PC-3 (cell line): ENCODE results near the gene ERVK3-1. TPM values are rescaled to one million over a fixed set of nuclear protein-coding genes. Genes with fewer than 3 reads are reported as not detected.

Experiments used
- ATAC-seq: fragments of 200-7000 bp; cut with Tn5 transposase; 2 replicates; pipeline ENCODE4 v1.9.1; 2020; ENCODE audit warnings: mild to moderate bottlenecking, moderate library complexity
- BruUV-seq: library from RNA; stranded (reverse); fragments of 400-500 nt; replicated peaks from 2 replicates; lab custom pipeline; 2021; lab: Mats Ljungman, UMichigan
- CTCF ChIA-PET: fragments of 300-600 bp; sonication (Branson Sonifier 250); formaldehyde crosslinking; loops from one replicate; lab custom pipeline; 2022; ENCODE audit warnings: antibody characterized with exemption; lab: Charles Lee
- POLR2A ChIA-PET: fragments of 300-600 bp; sonication (Branson Sonifier 250); formaldehyde crosslinking; loops from one replicate; lab custom pipeline; 2022; ENCODE audit warnings: antibody characterized with exemption; ENCODE audit not compliant: unreplicated experiment; lab: Charles Lee
- DNase-seq: peaks from one replicate; pipeline ENCODE4 v3.0.0-alpha.2; 2015
- H2AFZ ChIP-seq: fragments of 300-600 bp; sonication (generic); 2 replicates; pipeline ENCODE4 v1.6.0; 2016; ENCODE audit warnings: antibody characterized with exemption, low read length
- H3F3A ChIP-seq: fragments of 300-600 bp; sonication (generic); one replicate; pipeline ENCODE4 v1.6.0; 2017; ENCODE audit warnings: antibody characterized with exemption, low read length, control low read depth, mild to moderate bottlenecking; ENCODE audit not compliant: unreplicated experiment
- H3K27ac ChIP-seq: fragments of 300-600 bp; sonication (generic); 2 replicates; pipeline ENCODE4 v1.5.1; 2016; ENCODE audit warnings: mild to moderate bottlenecking, low read length
- H3K27me3 ChIP-seq: fragments of 300-600 bp; sonication (generic); 2 replicates; pipeline ENCODE4 v1.6.1; 2016; ENCODE audit warnings: low read length, mixed read lengths
- H3K36me3 ChIP-seq: fragments of 300-600 bp; sonication (generic); 2 replicates; pipeline ENCODE4 v1.6.1; 2016; ENCODE audit warnings: low read depth, mixed run types, low read length, mixed read lengths
- H3K4me1 ChIP-seq: fragments of 300-600 bp; sonication (generic); 2 replicates; pipeline ENCODE4 v1.5.1; 2016; ENCODE audit warnings: low read length; ENCODE audit not compliant: insufficient read depth
- H3K4me2 ChIP-seq: fragments of 300-600 bp; sonication (generic); 2 replicates; pipeline ENCODE4 v1.6.0; 2016; ENCODE audit warnings: low read length
- H3K4me3 ChIP-seq: fragments of 300-600 bp; sonication (generic); 2 replicates; pipeline ENCODE4 v1.5.1; 2016; ENCODE audit warnings: mild to moderate bottlenecking, low read length, mixed read lengths
- H3K79me2 ChIP-seq: fragments of 300-600 bp; sonication (generic); 2 replicates; pipeline ENCODE4 v1.6.1; 2017; ENCODE audit warnings: low read length, mixed read lengths
- H3K9ac ChIP-seq: fragments of 300-600 bp; sonication (generic); 2 replicates; pipeline ENCODE4 v1.6.0; 2016; ENCODE audit warnings: mild to moderate bottlenecking, low read length
- H3K9me2 ChIP-seq: fragments of 300-600 bp; sonication (generic); replicated peaks from 2 replicates; pipeline ENCODE4 v1.6.1; 2016; ENCODE audit warnings: mixed run types, low read length, mixed read lengths
- H3K9me3 ChIP-seq: fragments of 300-600 bp; sonication (generic); 2 replicates; pipeline ENCODE4 v1.6.1; 2016; ENCODE audit warnings: low read length, mixed read lengths
- H4K20me1 ChIP-seq: fragments of 300-600 bp; sonication (generic); 2 replicates; pipeline ENCODE4 v1.6.1; 2016; ENCODE audit warnings: low read length, mixed read lengths
- CTCF ChIP-seq: fragments of 300-600 bp; sonication (generic); conservative IDR thresholded peaks from 2 replicates; pipeline ENCODE4 v1.5.1; 2017; ENCODE audit warnings: antibody characterized with exemption, low read depth, mild to moderate bottlenecking, low read length
- EZH2 ChIP-seq: fragments of 300-600 bp; sonication (generic); IDR thresholded peaks from one replicate; pipeline ENCODE4 v1.6.1; 2017; ENCODE audit warnings: antibody characterized with exemption, mild to moderate bottlenecking, low read length; ENCODE audit not compliant: unreplicated experiment
- EZH2phosphoT487 ChIP-seq: fragments of 300-600 bp; sonication (generic); IDR thresholded peaks from 2 replicates; pipeline ENCODE4 v1.6.1; 2018; ENCODE audit warnings: mild to moderate bottlenecking, antibody characterized with exemption, low read length, borderline replicate concordance
- intact Hi-C: fragments of 100-400 bp; cut with micrococcal nuclease; formaldehyde crosslinking; loops from 2 replicates; pipeline ENCODE4 v1.9.0; 2023
- total RNA-seq: library from RNA; depleted of rRNA; stranded (reverse); fragments of >200 nt; gene quantifications from 2 replicates; pipeline ENCODE4 v1.2.3, GENCODE V29; 2014

ERVK3-1 gene
- total RNA-seq, 1 experiment from 2014 or later: 104 TPM

DNA sequence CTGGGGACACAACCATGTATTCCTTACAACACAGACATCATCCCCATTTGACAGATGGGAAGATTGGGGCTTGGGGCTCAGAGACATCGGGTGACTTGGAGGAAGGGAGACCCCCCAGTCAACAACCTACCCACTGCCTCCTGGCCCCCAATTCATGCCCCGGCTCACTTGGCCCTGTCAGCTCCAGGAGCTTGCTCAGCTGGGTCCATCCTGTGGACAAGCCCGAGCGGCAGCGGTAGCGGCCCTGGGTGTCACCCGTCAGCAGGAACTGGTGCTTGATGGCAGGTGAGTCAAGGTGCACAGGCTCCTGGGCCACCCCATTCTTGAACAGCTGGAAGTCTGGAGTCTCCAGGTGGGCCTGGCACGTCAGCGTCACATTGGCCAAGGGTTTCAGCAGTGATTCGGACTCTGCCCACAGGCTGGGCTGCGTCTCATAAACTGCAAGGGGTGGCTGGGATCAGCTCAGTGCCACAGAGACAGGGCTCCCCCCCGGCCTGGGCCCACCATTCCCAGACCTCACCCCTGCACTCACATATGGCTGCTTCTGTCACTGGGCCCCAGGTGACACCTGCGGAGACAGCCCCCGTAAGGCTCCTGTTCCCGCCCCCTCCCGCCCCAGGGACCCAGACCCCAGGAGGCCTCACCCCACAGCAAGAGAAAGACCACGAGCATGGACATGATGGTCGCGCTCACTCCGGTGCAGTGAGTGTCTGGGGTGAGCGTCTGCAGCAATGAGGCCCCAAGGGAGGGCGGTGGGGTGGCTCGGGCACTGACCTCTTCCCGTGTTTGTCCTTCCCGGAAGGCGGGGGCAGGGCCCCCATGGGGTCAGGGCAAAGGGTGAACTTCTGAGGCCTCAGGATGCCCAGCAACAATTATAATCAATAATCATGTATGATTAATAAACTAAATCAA is 47.8 kb downstream of the ERVK3-1 start, which contains the start of gene A1BG:
Gene A1BG, minus strand, starts transcription at position 733 of the 912 bp plus-strand sequence. Its CDS starts 55 bp downstream, at position 678.
- no peak within 1 kb of the TSS for H3K27ac ChIP-seq
- ATAC-seq (no peak), DNase-seq (no peak)
- H3K9ac ChIP-seq: no peak within 1 kb of the TSS
- H3F3A ChIP-seq: no peaks in the 10 kb centered on the region
- CTCF ChIA-PET: no interaction called here
- no peak within 1 kb of the TSS for H3K4me3 ChIP-seq
- H3K36me3 ChIP-seq: no peaks in the 10 kb centered on the region
- POLR2A ChIA-PET: no interaction called here
- no peak within 1 kb of the TSS for H3K4me2 ChIP-seq
- no TSS peak for BruUV-seq
- peaks cover 26% of the 10 kb centered on the region for H3K27me3 ChIP-seq
- no peaks in the 10 kb centered on the region for H4K20me1 ChIP-seq
- H3K4me1 ChIP-seq: no peaks in the 10 kb centered on the region
- TF ChIP-seq CTCF (no peak), EZH2phosphoT487 (no peak), EZH2 (no peak)
- no peaks in the 10 kb centered on the region for H3K9me2 ChIP-seq
- no peaks in the 10 kb centered on the region for H3K9me3 ChIP-seq
- H2AFZ ChIP-seq: no peak within 1 kb of the TSS
- no peaks in the 10 kb centered on the region for H3K79me2 ChIP-seq
- intact Hi-C loops: no loop called here

DNA sequence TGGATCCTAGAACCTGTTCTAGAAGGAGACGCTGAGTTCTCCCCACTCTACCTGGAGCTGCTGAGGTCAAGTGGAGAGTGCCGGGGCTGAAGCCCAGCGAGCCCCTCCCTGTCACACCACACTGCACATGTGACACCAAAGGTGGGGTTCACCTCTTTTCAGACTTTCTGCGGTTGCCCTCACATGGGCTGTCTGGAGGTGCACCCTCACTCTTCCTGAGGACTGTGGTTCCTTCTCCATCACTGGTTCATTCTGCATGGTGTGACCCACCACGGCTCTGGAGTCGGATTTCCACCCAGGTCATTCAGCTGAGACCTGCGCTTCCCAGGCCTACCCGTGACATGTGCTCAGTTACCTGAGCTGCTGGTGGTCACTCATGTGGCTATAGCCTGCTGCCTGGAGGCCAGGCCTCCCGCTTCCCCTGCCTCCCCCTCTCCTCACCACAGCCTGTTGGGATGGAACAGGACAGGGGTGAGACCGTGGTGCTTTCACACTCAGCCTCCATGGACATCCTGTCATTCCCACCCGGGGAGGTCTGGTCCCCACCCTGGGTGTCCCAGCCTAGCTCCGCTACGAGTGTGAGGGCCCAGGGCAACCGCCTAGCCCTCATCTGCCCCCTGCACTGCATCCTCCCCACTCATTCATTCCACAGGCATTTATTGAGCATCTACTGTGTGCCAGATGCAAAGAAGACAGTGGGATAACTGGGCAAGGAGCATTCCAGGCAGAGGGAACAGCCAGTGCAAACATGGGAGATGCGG is 48.7 kb downstream of the ERVK3-1 start:
- Histone ChIP-seq H3K79me2 (no peaks in the 10 kb centered on the region), H3K9me2 (no peaks in the 10 kb centered on the region), H3K27me3 (peaks cover 19% of the 10 kb centered on the region), H4K20me1 (no peaks in the 10 kb centered on the region), H3K36me3 (no peaks in the 10 kb centered on the region), H3K4me1 (no peaks in the 10 kb centered on the region), H3K9me3 (no peaks in the 10 kb centered on the region), H3K9ac (no peak overlapping the region), H3K27ac (no peak overlapping the region), H3F3A (no peaks in the 10 kb centered on the region), H3K4me3 (no peak overlapping the region), H3K4me2 (no peak overlapping the region), H2AFZ (no peak overlapping the region)
- TF ChIP-seq EZH2phosphoT487: no peak
- TF ChIP-seq CTCF: no peak
- TF ChIP-seq EZH2: no peak
- intact Hi-C loops: no loop called here
- ChIA-PET CTCF (no interaction called here), POLR2A (no interaction called here)
- no TSS peak for BruUV-seq
- ATAC-seq: no peak
- no peak for DNase-seq
